Measurements from ENCODE around the gene CUEDC1.

CUEDC1 gene

GRCh38 chr17:57892820-57893595, 62.2 kb downstream of the CUEDC1 start:
- no peak for DNase-seq

GRCh38 chr17:57892146-57892819, 62.9 kb downstream of the CUEDC1 start:
- DNase-seq, result peak; percentile 89

DNA sequence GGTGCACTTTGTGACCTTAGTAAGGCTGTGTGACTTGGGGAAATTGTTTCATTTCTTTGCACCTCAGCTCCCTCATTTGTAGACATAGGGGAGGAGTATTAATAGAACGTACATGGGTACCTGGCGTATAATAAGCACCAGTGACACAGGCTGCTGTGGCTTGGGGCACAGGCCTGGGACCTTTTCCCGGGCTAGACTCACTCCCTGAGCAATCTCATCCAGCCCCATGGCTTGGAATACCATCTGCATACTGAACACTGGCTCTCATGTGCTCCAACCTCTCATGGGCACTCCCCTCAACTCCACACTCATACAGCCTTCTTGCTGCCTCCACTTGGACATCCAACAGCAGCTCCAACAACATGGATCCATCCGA, 64.4 kb downstream of the CUEDC1 start:
- DNase-seq, result no peak

DNA sequence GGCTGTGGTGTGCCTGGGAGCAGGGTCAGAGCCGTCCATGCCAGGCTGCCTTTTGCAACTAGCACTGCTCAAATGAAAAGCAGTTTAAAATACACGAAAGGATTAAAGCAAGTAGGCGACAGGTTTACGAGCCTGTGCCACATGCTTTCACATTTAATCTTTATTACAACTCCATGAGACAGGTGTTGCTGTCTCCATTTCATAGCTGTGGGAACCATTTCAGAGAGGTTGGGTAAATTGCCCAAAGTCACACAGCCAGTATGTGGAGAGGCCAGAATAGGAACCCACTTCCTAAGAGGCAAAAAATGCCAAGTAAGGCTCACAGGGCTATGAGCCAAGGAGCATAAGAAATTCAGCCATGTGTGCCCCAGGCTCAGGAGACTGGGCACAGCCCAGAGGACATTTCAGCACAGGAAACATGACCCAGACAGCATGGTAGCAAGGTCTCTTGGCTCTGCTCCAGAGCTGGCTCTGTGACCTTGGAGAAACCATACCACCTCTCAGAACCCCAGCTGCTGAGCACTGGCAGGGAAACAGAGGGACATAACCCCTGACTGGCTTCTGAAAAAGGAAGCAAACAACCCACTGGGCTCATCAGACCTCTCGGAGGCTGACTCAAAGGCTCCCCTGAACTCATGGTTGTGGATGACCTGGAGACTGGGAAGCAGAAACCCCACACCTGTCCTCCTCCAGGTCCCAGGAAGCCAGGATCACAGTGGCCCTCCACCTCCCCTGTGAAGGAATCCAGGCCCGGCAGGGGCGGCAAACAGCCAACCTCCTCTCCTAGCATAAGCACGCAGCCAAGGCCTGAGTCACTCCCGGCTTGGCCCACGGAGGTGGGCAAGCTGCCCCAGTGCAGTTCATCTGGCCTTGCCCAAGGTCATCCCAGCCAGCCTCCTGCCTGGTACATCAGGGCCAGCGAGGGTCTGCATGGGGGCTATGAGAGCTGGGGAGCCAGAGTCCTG, 65.0 kb downstream of the CUEDC1 start:
- DNase-seq, result no peak

GRCh38 chr17:57889252-57889651, 66.0 kb downstream of the CUEDC1 start:
- no peak for DNase-seq

GRCh38 chr17:57888311-57889216, 66.6 kb downstream of the CUEDC1 start:
- DNase-seq, result no peak

- DNase-seq, result no peak
Measured at GRCh38 chr17:57887161-57887560, 68.1 kb downstream of the CUEDC1 start.

DNA sequence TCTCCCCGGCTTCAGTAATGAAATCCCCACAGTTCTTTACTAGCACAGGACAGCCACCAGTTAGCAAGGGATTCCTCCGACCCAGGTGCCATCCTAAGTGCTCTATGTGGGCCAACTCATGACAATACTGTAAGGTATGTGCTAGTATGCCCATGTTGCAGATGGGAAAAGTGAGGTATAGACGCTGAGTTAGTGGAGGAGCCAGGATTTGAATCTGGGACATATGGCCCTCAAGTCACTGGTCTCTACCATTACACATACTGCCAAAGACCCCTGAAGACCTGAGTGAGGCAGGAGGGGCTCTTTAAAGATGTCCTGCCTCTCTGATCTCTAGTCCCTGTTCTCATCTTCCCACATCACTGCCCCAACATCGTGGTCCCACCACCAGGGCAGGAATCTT, 69.2 kb downstream of the CUEDC1 start:
- no peak for DNase-seq

GRCh38 chr17:57885148-57885915, 69.9 kb downstream of the CUEDC1 start:
- no peak for DNase-seq

GRCh38 chr17:57881783-57882351, 73.3 kb downstream of the CUEDC1 start:
- DNase-seq, result no peak

DNA sequence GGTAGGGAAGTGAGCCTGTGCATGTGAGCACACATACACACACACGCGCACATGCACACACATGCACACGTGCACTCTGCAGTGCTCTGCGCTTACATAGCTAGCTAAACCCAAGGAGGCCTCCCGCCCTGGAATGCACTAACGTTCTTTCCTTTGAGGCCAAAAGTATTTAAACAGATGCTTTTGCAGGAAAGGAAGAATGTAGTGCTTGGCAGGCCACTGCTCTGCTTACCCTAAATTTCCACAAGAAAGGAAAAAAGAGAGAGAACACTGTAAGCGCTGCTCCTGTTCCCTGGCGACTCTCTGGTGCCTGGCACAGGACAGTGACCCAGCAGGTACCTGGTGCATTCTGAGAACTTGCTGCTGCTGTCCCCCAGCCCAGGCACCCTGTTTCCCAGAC, 74.1 kb downstream of the CUEDC1 start:
- DNase-seq, result no peak

DNA sequence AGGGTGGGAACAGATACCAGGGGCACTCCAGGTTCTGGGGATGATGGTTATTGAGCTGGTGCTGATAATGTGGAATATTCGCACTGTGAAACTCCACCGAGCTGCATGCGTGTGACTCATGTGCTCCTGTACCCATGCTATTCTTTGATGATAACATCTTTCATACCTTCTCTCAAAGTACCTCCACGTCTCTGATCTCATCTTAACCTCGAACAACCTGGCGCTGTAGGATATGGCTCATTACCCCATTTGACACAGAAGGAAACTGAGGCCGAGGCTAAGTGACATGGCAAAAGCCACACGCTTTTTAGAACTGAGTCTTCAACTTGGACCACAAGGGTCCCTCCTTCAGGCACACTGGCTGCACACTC, 75.1 kb downstream of the CUEDC1 start:
- DNase-seq, result peak; percentile 63 to 64

- DNase-seq, result peak in 1 of 2 experiments; percentile 39
Measured at GRCh38 chr17:57879437-57880085, 75.7 kb downstream of the CUEDC1 start.

GRCh38 chr17:57877803-57878377, 77.3 kb downstream of the CUEDC1 start:
- no peak for DNase-seq

GRCh38 chr17:57876866-57877237, 78.4 kb downstream of the CUEDC1 start:
- no peak for DNase-seq

- no peak for DNase-seq
Measured at GRCh38 chr17:57876023-57876865, 79.0 kb downstream of the CUEDC1 start.

- DNase-seq, result no peak
Measured at GRCh38 chr17:57875290-57876022, 79.8 kb downstream of the CUEDC1 start.

Measured in activated T-cell treated with anti-CD3 and anti-CD28 coated beads, Interleukin-2, amount 50 U/mL, for 48 hours (primary cell).